ENCODE results near the gene POC1A. TPM values are rescaled to one million over a fixed set of nuclear protein-coding genes. Genes with fewer than 3 reads are reported as not detected.

Gene POC1A
- total RNA-seq, 1 donor from 2014 or later: 30.1 TPM

- Mint-ChIP-seq H3K4me3 (peak overlapping the region; percentile 93), H3K36me3 (ENCODE audit: low read depth) (no peaks in the 10 kb centered on the region), H3K4me1 (peaks cover 21% of the 10 kb centered on the region), H3K27me3 (ENCODE audit: low read depth) (no peaks in the 10 kb centered on the region), H3K27ac (ENCODE audit: unreplicated experiment) (peak overlapping the region; percentile 12), H3K9me3 (no peaks in the 10 kb centered on the region)
- no peak for DNase-seq (ENCODE audit: low read depth, low spot score)
- no peak for TF ChIP-seq CTCF (conservative IDR thresholded peaks at IDR 0.05)
Observed at GRCh38 chr3:52057812-52058495, 96.3 kb downstream of the POC1A start.

GRCh38 chr3:52056968-52057811, 97.0 kb downstream of the POC1A start:
- no peaks in the 10 kb centered on the region for H3K9me3 Mint-ChIP-seq
- TF ChIP-seq CTCF (conservative IDR thresholded peaks at IDR 0.05): no peak
- peak overlapping the region; percentile 93 for H3K4me3 Mint-ChIP-seq
- peak overlapping the region; percentile 82 for H3K27ac Mint-ChIP-seq (ENCODE audit: unreplicated experiment)
- H3K27me3 Mint-ChIP-seq (ENCODE audit: low read depth): no peaks in the 10 kb centered on the region
- no peaks in the 10 kb centered on the region for H3K36me3 Mint-ChIP-seq (ENCODE audit: low read depth)
- H3K4me1 Mint-ChIP-seq: peaks cover 27% of the 10 kb centered on the region
- peak; percentile 96 for DNase-seq (ENCODE audit: low read depth, low spot score)

- DNase-seq (ENCODE audit: low read depth, low spot score): peak; percentile 64
- H3K36me3 Mint-ChIP-seq (ENCODE audit: low read depth): no peaks in the 10 kb centered on the region
- no peaks in the 10 kb centered on the region for H3K27me3 Mint-ChIP-seq (ENCODE audit: low read depth)
Observed at GRCh38 chr3:52056521-52056967, 97.7 kb downstream of the POC1A start, which contains the start of gene DUSP7. DUSP7 (minus strand) TSS chr3:52056571; CDS start chr3:52056366, 205 bp downstream.

GRCh38 chr3:52055537-52056351, 98.5 kb downstream of the POC1A start:
- Mint-ChIP-seq H3K9me3 (no peaks in the 10 kb centered on the region), H3K4me3 (peak overlapping the region; percentile 93), H3K27me3 (ENCODE audit: low read depth) (no peaks in the 10 kb centered on the region), H3K36me3 (ENCODE audit: low read depth) (no peaks in the 10 kb centered on the region), H3K27ac (ENCODE audit: unreplicated experiment) (no peak overlapping the region), H3K4me1 (peaks cover 27% of the 10 kb centered on the region)
- peak; percentile 29 for TF ChIP-seq CTCF (conservative IDR thresholded peaks at IDR 0.05)
- peak; percentile 48 for DNase-seq (ENCODE audit: low read depth, low spot score)

More at GRCh38 chr3:52056521-52056967, 97.7 kb downstream of the POC1A start, which contains the start of gene DUSP7:
- H3K27ac Mint-ChIP-seq (ENCODE audit: unreplicated experiment): peak within 1 kb of the TSS; percentile 82
- TF ChIP-seq CTCF (conservative IDR thresholded peaks at IDR 0.05): no peak
- no peaks in the 10 kb centered on the region for H3K9me3 Mint-ChIP-seq
- peaks cover 27% of the 10 kb centered on the region for H3K4me1 Mint-ChIP-seq
- peak within 1 kb of the TSS; percentile 93 for H3K4me3 Mint-ChIP-seq
